Suprapubic skin (tissue), 4 donors: ENCODE measurements around the gene AHRR. TPM values are rescaled to one million over a fixed set of nuclear protein-coding genes. Genes with fewer than 3 reads are reported as not detected.

Experiments
- DNase-seq, 2 donors: peaks; one replicate each; pipeline ENCODE4 v3.0.0-alpha.2; 2019; ENCODE audit warnings: low spot score in 2 of 2
- H3K27ac ChIP-seq: fragments of 200-600 bp; sonication (generic); one replicate; pipeline ENCODE4 v1.5.1; 2019
- H3K27me3 ChIP-seq: fragments of 200-600 bp; sonication (generic); one replicate; pipeline ENCODE4 v1.5.1; 2019
- H3K36me3 ChIP-seq: fragments of 200-600 bp; sonication (generic); one replicate; pipeline ENCODE4 v1.5.1; 2019
- H3K4me1 ChIP-seq: fragments of 200-600 bp; sonication (generic); one replicate; pipeline ENCODE4 v1.5.1; 2019
- H3K4me3 ChIP-seq: fragments of 200-600 bp; sonication (generic); one replicate; pipeline ENCODE4 v1.5.1; 2019; ENCODE audit warnings: mild to moderate bottlenecking
- H3K9me3 ChIP-seq: fragments of 200-600 bp; sonication (generic); one replicate; pipeline ENCODE4 v1.5.1; 2019
- EP300 ChIP-seq: sonication (generic); formaldehyde crosslinking; IDR thresholded peaks from one replicate; pipeline ENCODE4 v1.6.1; 2017; ENCODE audit warnings: antibody characterized with exemption
- POLR2A ChIP-seq, 2 donors: fragments of 450-650 bp; IDR thresholded peaks; one replicate each; pipeline ENCODE4 v1.6.1; 2017; ENCODE audit warnings: antibody characterized with exemption in 2 of 2, mild to moderate bottlenecking in 2 of 2, moderate library complexity in 2 of 2
- POLR2AphosphoS5 ChIP-seq, 3 donors: sonication (generic); formaldehyde crosslinking; IDR thresholded peaks; one replicate each; pipeline ENCODE4 v1.6.1; 2017; ENCODE audit warnings: antibody characterized with exemption in 3 of 3
- WGBS: methylation state at CpG from one replicate; pipeline ENCODE4 v1.1.5; 2018; 5-methylcytosine and 5-hydroxymethylcytosine counted together
- total RNA-seq, 4 donors: library from RNA; depleted of rRNA; stranded (reverse); fragments of >200 nt; gene quantifications; one replicate each; pipeline ENCODE4 v1.1.0, GENCODE V29; 2016
- TF ChIP-seq, protein P1 (sequence below), 2 donors: fragments of 200-600 bp in 1 of 2; fragments of 450-650 bp in 1 of 2; sonication (generic) in 1 of 2; IDR thresholded peaks; one replicate each; pipeline ENCODE4 v1.5.1; 2016 to 2019; ENCODE audit warnings: antibody characterized with exemption in 2 of 2, mild to moderate bottlenecking in 1 of 2, moderate library complexity in 1 of 2

Gene AHRR
- total RNA-seq, 4 donors from 2014 or later = 3.0 to 10.7 (median 4.2) TPM

DNA sequence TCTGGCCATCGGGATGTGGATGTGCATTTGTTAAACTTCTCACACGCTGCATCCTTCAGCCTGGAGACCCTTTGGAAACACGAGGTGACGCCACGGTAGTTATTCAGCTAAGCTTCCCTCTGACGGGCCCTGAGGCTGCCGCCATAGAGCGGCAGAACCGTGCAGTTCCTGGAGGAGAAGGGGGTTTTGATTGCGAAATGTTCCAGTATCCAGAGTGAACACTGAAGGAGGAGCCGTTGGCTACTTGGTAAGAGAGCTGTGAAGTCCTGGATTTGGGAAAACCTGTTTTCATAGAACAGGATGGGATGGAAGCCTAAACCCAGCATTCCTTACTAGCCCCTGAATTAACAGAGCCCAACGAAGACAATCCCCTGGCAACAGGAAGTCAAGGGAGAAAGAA lies 98.5 kb downstream of the AHRR start:
- no peaks in the 10 kb centered on the region for H3K36me3 ChIP-seq
- TF ChIP-seq POLR2A (IDR thresholded peaks at IDR 0.05) (no peak), POLR2AphosphoS5 (IDR thresholded peaks at IDR 0.05) (no peak), EP300 (no peak)
- TF ChIP-seq, protein P1, sequence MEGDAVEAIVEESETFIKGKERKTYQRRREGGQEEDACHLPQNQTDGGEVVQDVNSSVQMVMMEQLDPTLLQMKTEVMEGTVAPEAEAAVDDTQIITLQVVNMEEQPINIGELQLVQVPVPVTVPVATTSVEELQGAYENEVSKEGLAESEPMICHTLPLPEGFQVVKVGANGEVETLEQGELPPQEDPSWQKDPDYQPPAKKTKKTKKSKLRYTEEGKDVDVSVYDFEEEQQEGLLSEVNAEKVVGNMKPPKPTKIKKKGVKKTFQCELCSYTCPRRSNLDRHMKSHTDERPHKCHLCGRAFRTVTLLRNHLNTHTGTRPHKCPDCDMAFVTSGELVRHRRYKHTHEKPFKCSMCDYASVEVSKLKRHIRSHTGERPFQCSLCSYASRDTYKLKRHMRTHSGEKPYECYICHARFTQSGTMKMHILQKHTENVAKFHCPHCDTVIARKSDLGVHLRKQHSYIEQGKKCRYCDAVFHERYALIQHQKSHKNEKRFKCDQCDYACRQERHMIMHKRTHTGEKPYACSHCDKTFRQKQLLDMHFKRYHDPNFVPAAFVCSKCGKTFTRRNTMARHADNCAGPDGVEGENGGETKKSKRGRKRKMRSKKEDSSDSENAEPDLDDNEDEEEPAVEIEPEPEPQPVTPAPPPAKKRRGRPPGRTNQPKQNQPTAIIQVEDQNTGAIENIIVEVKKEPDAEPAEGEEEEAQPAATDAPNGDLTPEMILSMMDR (IDR thresholded peaks at IDR 0.05) = no peak
- no peaks in the 10 kb centered on the region for H3K9me3 ChIP-seq
- H3K27ac ChIP-seq = no peak overlapping the region
- no peak overlapping the region for H3K4me3 ChIP-seq
- peak in 1 of 2 donors; percentile 42 for DNase-seq
- H3K27me3 ChIP-seq = no peaks in the 10 kb centered on the region
- H3K4me1 ChIP-seq = peaks cover 4% of the 10 kb centered on the region
- 74% methylated on average over 12 of the region's 12 CpGs for WGBS

DNA sequence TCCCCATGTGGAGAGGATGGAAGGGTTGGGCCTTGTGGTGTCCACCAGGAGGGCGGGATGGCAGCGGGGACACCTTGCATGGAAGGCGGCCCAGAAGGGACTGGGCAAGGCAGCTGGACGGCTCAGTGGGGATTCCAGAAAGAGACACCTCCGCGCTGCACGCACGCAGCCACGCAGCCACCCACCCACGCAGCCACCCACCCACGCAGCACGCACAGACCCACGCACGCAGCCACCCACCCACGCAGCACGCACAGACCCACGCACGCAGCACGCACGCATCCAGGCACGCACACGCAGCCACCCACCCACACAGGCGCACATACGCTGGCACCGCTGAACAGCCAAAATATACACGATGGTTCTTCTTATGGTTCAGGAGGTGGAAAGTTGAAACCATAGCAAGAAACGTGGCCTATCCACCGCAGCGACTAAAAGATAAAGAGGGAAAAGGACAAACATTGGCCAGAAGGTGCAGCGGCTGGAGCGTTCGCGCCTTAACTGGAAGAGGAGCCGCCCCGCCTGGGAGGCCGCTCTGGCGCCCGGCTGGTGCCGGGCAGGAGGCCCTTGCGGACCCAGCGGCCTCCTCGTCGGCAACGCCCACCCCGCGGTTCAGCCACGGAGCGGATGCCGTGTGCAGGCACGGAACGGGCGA lies 99.2 kb downstream of the AHRR start:
- WGBS = 94% methylated on average over 33 of the region's 52 CpGs
- Histone ChIP-seq H3K36me3 (no peaks in the 10 kb centered on the region), H3K4me1 (peaks cover 4% of the 10 kb centered on the region), H3K4me3 (no peak overlapping the region), H3K9me3 (no peaks in the 10 kb centered on the region), H3K27ac (no peak overlapping the region), H3K27me3 (no peaks in the 10 kb centered on the region)
- no peak for TF ChIP-seq POLR2AphosphoS5 (IDR thresholded peaks at IDR 0.05)
- no peak for TF ChIP-seq EP300
- TF ChIP-seq, protein P1 (IDR thresholded peaks at IDR 0.05) = no peak
- peak; percentile 69 to 72 for DNase-seq

DNA sequence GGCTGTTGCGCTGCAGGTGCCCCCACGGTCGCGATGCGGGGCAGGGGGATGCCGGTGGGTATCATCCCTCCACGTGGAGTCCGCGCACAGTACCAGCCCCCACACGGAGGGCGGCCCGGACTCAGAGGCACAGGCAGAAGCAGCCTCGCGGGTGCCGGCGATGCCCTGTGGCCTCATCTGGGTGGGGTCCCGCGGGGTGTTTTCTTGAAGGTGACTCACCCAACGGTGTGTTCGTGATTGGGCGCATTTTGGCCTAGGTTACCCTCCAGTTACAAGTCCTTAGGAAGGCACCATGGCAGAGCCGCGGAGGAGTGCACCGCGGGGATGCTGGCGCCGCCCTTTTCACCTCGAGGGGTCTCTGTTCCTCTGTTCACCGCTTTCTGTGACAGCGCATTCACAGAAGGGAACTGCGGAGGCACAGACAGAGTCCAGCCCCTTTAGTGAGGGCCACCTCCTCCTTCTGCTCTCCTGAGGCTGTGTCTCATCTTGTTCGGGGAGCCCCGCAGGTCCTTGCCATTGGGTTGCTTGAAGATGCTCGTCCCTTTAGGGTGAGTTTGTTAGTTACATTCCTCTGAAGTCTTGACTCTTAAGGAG lies 99.9 kb downstream of the AHRR start:
- Histone ChIP-seq H3K9me3 (no peaks in the 10 kb centered on the region), H3K27ac (no peak overlapping the region), H3K36me3 (no peaks in the 10 kb centered on the region), H3K4me3 (no peak overlapping the region), H3K27me3 (no peaks in the 10 kb centered on the region), H3K4me1 (peaks cover under 1% of the 10 kb centered on the region)
- peak; percentile 58 to 77 for DNase-seq
- WGBS = 84% methylated on average over 14 of the region's 34 CpGs
- TF ChIP-seq POLR2A (IDR thresholded peaks at IDR 0.05) = no peak
- no peak for TF ChIP-seq EP300
- TF ChIP-seq POLR2AphosphoS5 (IDR thresholded peaks at IDR 0.05) = no peak
- TF ChIP-seq, protein P1 (IDR thresholded peaks at IDR 0.05) = no peak

GRCh38 chr5:421901-422300 lies 100.4 kb downstream of the AHRR start:
- H3K27ac ChIP-seq = no peak overlapping the region
- no peaks in the 10 kb centered on the region for H3K4me1 ChIP-seq
- 86% methylated on average over 13 of the region's 13 CpGs for whole genome bisulfite sequencing
- DNase-seq = peak; percentile 54 to 66
- H3K4me3 ChIP-seq = no peak overlapping the region
- H3K9me3 ChIP-seq = no peaks in the 10 kb centered on the region
- TF ChIP-seq, protein P1 (IDR thresholded peaks at IDR 0.05) = no peak
- TF ChIP-seq POLR2A (IDR thresholded peaks at IDR 0.05) (no peak), POLR2AphosphoS5 (IDR thresholded peaks at IDR 0.05) (no peak), EP300 (no peak)
- no peaks in the 10 kb centered on the region for H3K27me3 ChIP-seq
- no peaks in the 10 kb centered on the region for H3K36me3 ChIP-seq

DNA sequence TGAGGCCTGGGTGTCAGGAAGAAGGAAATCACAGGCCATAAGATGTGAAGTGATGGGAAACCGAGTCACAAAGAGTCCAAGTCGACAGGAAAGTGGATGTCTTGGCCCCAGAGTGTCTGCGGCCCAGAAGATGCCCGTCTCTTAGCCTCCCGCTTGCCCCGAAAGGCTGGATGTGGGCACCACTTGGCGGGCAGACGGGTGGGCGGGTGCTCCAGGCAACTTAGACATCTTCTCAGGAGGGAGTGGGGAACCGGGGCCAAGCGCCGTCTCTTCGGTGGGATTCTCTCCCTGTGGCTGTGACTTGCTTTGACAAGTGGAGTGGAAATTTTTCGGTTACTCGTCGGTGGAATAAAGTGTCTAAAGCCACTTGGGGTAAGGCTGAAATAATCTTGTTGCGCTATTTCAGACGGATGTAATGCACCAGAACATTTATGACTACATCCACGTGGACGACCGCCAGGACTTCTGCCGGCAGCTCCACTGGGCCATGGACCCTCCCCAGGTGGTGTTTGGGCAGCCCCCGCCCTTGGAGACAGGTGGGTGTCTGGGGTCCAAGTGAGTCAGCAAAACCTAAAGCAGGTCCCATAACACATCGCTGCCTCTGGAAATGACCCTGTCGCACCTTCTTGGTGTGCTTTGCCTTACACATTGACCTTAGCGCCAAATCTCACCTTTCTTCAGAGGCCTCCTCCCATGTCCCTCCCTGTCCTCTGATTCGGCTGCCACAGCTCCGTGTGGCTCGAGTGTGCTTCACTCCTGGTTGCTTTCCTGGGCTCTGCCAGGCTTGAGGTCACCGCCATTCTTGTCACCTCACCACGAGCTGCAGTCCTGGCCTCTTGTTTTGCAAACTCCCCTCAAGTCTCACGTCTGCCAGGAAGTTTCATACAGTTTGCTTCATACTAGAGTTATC lies 101.1 kb downstream of the AHRR start:
- Histone ChIP-seq H3K4me1 (no peaks in the 10 kb centered on the region), H3K4me3 (no peak overlapping the region), H3K9me3 (no peaks in the 10 kb centered on the region), H3K27ac (no peak overlapping the region), H3K36me3 (no peaks in the 10 kb centered on the region), H3K27me3 (no peaks in the 10 kb centered on the region)
- TF ChIP-seq EP300 (no peak), POLR2AphosphoS5 (IDR thresholded peaks at IDR 0.05) (no peak), POLR2A (IDR thresholded peaks at IDR 0.05) (no peak)
- TF ChIP-seq, protein P1 (IDR thresholded peaks at IDR 0.05) = no peak
- peak; percentile 50 to 65 for DNase-seq
- WGBS = 85% methylated on average over 32 of the region's 32 CpGs
